Activated T-helper 1 cell treated with anti-CD3 and anti-CD28 coated beads, Interleukin-2, amount 50 U/mL, for 16 hours (primary cell): ENCODE measurements around the gene STK10.
"Not testable (repeated sequence)": the region's sequence is repeated elsewhere in the genome, so short reads cannot be mapped to it uniquely, and the experiment has no call there.

Source experiments
- DNase-seq, 2 donors: peaks; one replicate each; pipeline ENCODE4 v3.0.0-alpha.2; 2020; ENCODE audit warnings: low read depth in 1 of 2, low spot score in 1 of 2

Gene STK10

GRCh38 chr5:172058088-172058487 is 129.9 kb downstream of the STK10 start:
- no peak for DNase-seq

GRCh38 chr5:172055996-172056395 is 132.0 kb downstream of the STK10 start:
- no peak for DNase-seq

GRCh38 chr5:172055421-172055820 is 132.6 kb downstream of the STK10 start:
- DNase-seq, result no peak

GRCh38 chr5:172054611-172055153 is 133.3 kb downstream of the STK10 start:
- no peak for DNase-seq

- DNase-seq, result no peak
These were observed 135.4 kb downstream of the STK10 start for GRCh38 chr5:172052450-172053236.

- no peak for DNase-seq
These were observed 136.2 kb downstream of the STK10 start for GRCh38 chr5:172051643-172052339.

GRCh38 chr5:172050080-172050479 is 137.9 kb downstream of the STK10 start:
- DNase-seq, result no peak

GRCh38 chr5:172049226-172049796 is 138.7 kb downstream of the STK10 start:
- DNase-seq, result no peak

GRCh38 chr5:172048539-172049101 is 139.4 kb downstream of the STK10 start:
- DNase-seq, result no peak

GRCh38 chr5:172048170-172048422 is 139.9 kb downstream of the STK10 start:
- no peak for DNase-seq

GRCh38 chr5:172046593-172046992 is 141.4 kb downstream of the STK10 start:
- no peak for DNase-seq

- no peak for DNase-seq
These were observed 142.8 kb downstream of the STK10 start for GRCh38 chr5:172045315-172045632.

GRCh38 chr5:172044631-172045314 is 143.3 kb downstream of the STK10 start:
- DNase-seq, result no peak

- no peak for DNase-seq
These were observed 144.2 kb downstream of the STK10 start for GRCh38 chr5:172043865-172044264.

GRCh38 chr5:172042183-172042582 is 145.8 kb downstream of the STK10 start:
- no peak for DNase-seq

- DNase-seq, result no peak
These were observed 149.9 kb downstream of the STK10 start for GRCh38 chr5:172038167-172038566.

- DNase-seq, result no peak
These were observed 153.0 kb downstream of the STK10 start for GRCh38 chr5:172035049-172035448.

GRCh38 chr5:172031894-172032461 is 156.0 kb downstream of the STK10 start:
- DNase-seq, result no peak

GRCh38 chr5:172029876-172030275 is 158.1 kb downstream of the STK10 start:
- DNase-seq, result no peak

GRCh38 chr5:172028167-172028566 is 159.9 kb downstream of the STK10 start:
- no peak for DNase-seq

- DNase-seq, result not testable (repeated sequence)
These were observed 167.8 kb downstream of the STK10 start for GRCh38 chr5:172020110-172020786.
